HCEC 1CT (cell line): ENCODE measurements around the gene C7orf57.
A peak's percentile ranks its signal among the peaks of the same experiment; 100 is the strongest.

ENCODE experiments used
- DNase-seq: peaks from one replicate; pipeline ENCODE4 v3.0.0-alpha.2; 2017

The C7orf57 gene

DNA sequence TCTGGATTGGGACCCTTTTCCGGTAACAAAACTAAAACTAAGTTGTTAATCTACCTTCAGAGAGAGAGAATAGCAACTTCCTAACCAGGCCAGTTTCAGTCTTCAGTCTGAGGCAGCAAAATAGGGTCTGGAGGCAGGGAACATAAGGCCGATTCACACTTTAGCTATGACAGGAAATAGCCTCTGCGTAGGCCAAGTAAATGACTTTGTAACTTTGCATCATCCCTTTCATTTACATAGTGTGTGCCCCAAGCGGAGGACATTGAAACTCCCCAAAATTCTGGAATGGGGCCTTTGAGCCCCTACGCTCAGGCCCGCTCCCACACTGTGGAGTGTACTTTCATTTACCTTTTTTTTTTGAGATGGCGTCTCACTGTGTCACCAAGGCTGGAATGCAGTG is 52.0 kb downstream of the C7orf57 start:
- peak; percentile 90 for DNase-seq

DNA sequence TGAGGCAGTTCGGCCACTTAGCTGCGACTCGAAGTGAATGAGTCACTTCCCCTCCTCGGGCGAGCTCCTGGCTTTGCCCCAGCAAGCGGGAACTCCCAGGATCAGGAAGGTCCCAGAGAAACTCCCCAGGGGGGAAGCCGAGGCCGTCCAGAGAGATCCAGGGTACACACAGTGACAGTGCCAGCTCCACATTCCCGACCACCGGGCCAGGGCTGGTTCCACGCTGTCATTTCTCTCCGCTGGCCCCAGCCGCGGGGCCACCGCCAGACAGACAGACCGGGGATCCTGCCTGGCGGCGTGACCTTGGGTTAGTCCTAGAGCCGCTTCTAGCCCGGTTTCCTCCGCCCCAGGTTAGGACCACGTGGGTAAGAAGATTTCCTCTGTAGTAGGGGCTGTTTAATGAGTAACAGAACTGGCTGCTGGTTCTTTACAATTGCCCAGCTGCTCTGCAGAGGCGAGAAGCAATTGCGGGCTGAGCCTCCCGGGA is 53.3 kb downstream of the C7orf57 start:
- DNase-seq: peak; percentile 94

DNA sequence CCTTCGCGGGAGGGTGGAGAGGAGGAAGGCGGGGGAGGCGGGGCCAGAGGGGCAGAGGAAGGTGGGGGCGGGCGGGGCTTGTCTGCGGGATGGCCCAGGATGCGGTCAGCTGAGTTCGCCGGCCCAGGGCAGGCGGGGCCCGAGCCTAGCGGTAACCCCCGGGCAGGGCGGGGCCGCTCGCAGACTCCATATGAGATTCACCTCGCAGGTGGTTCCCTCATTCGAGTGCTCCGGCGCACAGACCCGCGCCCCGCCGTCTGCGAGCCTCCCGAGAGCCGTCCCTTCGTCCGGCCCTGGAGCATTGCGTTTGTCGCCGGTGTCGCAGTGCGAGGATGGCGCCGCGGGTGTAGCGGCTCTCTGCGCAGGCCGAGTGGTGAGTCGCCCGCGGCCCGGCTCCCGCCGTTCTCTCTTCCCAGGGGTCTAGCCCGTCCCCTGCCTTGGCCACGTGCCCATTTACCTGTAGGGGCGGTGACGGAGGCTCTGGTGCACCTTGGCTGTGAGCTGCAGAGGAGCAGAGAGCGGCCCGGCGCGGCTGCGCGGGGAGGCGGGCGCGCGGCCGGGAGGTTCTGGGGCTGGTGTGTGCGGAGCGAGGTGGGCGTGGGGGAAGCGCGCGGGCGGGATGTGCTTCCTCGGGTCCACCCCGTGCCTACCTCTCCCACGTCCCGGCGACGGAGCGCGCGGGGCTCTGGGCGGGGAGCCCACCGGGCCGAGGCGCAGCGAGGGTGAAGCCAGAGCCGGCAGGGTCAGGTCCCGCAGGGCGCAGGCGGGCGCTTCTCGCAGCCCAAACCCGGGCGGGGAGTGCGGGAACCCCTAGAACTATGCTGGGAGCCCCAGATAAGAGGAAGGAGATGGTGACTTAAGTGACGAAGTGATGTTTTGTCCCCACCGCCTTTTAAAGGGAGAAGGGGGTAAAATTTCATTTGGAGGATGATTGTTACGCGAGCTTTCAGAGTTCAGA is 54.0 kb downstream of the C7orf57 start, which contains the start of gene UPP1:
UPP1 (plus strand) TSS at position 220 of the 958 bp plus-strand sequence. CDS start 5,519 bp downstream, outside the sequence.
- DNase-seq: peak; percentile 20

DNA sequence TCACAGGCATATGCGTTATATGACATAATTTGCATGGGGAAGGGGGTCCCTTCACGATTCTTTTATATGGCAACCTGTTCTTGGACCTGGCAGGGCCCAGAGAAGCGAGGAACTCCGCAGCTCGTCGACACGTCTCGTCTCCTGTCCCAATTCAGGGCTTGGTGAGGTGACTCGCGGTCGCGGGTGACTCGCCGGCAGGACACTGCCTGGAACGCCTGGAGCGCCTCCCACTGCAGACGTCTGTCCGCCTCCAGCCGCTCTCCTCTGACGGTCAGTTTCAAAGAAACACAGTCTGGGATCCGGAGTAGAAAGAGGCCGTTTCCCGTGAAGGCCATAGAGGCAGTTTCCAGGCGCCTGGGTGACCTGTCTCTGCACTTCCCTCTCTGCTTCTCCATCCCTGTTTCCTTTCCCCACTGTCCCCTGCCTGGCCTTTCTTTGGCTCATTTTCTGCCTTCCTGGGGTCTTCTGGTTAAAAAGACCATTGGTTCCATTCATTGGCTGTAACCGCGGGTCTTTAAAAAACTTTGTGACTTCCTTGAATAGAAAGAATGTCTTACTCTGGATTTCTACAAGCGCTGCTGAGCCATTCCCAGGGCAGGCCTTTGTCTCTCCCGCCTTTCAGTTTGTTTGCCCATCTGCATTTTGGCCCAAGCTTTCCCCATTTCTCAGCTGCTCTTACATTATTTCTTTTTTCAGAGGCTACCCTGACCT is 54.9 kb downstream of the C7orf57 start:
- peak; percentile 65 for DNase-seq

DNA sequence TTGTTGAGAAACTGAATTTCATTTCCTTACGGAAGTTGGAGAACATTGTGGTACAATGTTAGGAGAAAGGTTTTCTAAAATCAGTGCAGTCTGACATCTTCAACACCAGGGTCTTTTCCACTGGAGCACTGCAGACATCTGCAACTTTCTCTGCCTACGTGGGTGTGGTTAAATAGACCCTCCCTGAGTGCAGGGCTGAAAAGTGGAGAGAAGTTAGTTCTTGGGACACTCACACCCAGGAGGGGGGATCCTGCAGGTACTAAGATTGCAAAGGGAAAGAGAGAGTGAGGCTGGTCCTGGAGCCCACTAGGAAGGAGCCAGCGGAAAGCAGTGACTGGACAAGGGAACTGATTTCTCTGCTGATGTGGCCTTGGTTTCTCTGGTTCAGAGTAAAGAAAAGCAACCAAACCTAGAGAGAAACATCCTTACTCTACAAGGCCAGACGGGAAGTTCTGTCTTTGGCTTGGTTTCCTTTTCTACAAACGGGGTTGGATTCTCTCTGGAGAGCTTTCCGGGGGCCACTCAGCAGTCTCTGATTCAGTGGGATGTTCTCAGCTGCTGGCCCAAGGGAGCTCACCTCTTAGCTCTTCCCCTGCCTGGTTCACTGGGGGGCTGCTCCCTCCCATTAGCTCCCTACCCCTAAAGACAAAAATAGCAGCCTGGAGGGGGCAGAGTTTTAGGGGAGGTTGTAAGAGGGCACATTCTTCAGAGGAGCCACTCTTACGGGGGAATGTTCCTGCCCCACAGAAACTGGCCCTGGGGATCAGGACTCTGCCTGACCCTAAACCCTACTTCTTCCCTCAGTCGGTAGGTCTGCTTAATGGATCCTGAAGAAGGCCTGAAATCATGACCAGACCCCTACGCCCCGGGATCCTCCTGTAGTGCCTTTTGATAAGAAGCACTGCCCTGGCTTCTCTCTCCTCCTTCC is 56.4 kb downstream of the C7orf57 start:
- DNase-seq: no peak

DNA sequence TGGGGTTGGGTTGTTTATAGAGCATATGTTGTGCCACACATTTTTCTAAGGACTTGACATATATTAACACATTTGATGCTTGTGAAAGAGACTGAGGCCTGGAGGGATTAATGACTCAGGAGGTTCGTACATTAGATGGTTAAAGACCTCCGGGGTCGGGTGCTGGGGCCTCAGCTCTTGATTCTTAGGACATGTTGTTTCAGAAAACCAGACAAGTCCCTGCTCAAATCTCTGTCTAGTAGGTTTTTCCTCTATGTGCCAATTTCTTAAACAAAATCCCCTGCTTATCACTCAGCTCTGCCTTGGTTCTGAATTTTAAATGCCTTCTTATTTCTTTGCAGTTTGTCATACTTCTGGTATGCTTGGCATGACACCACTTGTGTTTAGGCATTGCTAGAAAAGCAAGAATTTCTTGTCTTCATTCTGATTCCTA is 59.5 kb downstream of the C7orf57 start:
- peak; percentile 73 for DNase-seq

DNA sequence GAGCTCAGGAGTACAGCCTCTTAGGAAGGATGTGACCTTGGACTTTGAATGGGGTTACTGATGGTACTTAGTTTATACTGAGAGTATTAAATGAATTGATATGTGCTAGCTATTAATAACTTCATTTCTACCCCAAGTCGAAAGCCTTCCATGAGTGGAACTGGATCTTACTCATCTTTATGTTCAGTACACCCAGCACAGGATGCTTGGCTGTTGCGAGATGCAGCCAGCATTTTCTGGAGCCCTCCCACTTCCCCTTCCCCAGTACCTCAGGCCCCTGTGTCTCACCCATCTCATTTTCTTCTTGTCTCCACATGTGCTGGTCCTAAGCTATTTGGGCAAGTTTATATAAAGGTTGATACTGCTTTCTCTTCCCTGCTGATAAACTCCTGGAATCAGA is 60.9 kb downstream of the C7orf57 start:
- no peak for DNase-seq

DNA sequence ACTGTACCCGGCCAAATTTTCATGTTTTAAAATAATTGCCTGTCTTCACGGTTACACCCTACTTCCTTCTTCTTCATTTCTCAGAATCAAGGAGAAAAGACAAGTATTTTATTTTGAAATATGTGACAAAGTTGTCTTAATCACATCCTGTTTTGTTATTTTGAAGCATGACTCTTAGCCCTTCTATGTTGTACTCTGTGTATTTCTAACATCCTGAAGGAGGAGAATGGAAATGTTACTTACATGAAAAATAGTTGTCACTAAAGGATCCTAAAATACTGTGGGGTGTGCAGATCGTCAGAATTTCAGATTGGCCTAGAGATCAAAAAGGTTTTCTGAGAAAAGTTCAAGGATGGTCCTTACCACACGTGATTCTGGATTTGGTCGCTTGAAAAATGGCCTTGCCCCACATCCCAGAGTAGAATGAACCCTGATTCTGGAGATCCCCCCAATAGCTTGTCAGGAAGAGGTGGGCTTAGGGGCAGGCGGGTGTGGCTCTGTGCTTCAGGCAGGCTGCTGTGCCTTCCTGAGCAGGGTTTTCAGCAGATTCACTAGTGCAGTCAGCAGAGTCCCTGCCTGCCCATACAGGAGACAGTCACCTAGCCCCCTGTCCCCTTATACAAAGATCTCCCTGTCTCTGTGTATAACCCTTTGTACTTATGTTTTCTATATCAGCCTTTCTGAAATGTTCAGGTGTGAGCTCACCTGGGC is 62.3 kb downstream of the C7orf57 start:
- peak; percentile 67 for DNase-seq

DNA sequence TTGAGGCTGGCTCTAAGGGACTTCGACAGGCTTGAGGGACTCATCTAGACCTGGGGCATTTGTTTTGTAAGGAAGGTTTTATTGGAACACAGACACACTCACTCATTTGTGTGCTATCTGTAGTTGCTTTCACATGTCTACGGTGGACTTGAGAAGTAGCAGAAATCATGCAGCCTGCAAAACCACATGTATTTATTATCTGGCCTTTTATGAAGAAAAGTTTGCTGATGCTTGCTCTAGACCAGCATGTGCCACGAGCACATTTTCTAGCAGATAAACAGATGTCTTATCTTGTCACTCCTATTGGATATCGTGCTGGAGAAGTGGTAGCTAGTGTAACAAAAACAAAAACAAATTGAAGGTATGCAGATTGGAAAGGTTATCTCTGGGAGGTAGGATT is 63.5 kb downstream of the C7orf57 start:
- DNase-seq: no peak

DNA sequence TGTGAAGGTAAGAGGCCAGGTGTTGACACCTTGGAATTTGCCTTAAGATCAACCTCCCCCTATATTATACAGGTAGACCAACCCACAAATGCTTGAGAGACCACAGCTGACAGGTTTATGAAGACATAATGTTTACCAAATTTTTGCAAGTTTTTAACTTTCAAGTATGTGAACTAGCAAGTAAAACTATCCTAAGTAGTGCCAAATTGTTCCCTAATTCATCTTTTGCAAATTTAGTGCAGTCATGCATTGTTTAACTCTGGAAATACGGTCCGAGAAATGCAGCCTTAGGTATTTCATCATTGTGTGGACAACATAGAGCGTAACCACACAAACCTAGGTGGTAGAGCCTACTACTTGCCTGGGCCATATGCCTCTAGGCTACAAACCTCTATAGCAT is 64.4 kb downstream of the C7orf57 start:
- DNase-seq: no peak

DNA sequence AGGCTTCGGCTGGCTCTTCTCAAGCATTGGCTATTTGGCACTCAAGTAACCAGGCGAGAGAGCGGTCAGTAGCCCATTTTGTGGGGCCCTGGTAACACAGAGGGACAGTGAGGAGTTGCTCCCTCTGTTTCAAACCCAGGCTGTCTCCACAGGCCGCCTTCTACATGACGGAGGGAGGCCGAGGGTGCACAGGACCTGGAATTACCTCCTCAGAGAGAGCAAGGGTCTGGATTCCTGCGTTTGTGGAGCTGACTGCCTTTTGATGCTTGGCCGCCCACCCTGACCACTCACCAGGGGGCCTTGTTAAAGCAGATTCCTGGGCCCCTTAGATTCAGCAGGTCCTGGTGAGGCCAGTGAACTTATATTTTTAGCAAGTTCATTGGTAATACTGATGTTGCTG is 66.0 kb downstream of the C7orf57 start:
- DNase-seq: no peak

DNA sequence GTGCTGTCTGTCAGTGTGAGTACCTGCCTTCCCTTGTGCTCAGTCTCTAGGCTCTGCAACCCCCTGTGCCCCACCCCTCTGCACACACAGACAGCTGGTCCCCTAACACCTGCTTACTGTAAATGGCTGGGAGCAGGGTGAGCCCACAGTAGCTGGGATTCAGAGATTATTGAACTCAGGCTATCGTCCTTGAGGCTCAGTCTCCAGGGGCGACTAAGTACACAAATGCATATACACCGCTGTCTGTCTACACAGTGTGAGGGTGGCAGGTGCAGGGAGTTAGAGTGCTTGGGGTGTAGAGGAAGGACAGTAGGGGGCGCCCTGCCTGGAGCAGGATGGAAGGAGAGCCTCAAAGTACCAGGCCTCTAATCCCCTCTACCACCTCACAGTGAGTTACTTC is 66.6 kb downstream of the C7orf57 start:
- no peak for DNase-seq

DNA sequence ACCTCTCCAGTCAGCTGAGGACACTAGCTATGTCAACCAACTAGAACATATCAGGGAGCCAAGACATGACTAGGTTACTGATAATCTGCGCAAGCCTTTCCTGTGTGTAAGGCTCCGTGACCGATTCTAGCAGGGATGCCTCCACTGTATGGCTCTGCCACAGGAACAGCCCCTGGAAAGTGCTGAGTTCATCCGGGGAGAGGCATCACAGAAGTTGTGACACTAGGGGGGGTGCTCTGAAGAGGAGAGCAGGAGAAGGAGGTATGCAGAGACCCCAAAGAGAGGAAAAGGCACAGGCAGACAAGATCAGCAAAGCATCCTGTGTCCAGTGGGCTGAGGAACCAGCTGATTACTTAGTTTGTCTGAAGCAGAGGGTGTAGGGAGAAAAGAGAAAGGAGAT is 67.2 kb downstream of the C7orf57 start:
- DNase-seq: no peak

DNA sequence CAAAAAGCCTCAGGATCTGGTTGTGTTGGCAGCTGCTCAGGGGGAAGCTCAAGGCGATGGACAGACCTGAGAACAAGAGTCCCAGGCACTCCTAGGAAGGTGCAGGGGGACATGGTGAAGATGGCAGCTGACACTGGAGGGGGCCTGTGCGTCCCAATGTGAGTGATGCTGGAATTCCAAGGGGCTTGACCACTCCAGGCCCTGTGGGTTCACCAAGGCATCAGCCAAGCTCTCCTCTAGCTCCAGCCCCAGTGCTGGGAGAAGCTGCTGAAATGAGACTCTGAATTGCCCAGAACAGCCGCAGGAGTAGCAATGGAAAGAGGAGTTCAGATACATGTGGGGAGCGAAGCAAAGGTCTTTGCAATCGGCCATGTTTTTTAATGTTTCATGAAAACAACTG is 69.7 kb downstream of the C7orf57 start:
- DNase-seq: no peak

DNA sequence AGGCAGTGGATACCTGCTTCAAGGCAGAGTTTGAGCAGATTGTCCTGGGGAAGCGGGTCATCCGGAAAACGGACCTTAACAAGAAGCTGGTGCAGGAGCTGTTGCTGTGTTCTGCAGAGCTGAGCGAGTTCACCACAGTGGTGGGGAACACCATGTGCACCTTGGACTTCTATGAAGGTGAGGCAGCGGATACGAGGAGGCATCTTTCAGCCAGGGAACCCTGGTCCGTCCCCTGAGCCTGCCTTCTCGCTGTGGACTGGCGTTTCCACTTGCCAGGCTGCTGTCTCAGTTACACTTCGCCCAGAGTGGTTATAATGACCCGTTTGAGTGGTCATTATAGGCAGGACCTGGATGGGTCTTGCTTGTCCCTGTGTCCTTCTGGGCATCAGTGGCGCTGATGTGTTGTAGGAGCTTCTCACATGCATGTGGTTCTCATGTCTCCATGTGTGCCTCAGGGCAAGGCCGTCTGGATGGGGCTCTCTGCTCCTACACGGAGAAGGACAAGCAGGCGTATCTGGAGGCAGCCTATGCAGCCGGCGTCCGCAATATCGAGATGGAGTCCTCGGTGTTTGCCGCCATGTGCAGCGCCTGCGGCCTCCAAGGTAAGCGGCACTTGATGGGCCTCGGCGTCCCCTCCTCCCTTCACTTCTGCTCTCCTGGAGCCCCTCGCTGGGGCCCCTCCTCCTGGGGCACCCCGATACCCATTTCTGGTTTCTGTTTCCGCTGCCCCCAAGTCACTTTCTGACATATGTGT is 71.7 kb downstream of the C7orf57 start:
- DNase-seq: no peak

DNA sequence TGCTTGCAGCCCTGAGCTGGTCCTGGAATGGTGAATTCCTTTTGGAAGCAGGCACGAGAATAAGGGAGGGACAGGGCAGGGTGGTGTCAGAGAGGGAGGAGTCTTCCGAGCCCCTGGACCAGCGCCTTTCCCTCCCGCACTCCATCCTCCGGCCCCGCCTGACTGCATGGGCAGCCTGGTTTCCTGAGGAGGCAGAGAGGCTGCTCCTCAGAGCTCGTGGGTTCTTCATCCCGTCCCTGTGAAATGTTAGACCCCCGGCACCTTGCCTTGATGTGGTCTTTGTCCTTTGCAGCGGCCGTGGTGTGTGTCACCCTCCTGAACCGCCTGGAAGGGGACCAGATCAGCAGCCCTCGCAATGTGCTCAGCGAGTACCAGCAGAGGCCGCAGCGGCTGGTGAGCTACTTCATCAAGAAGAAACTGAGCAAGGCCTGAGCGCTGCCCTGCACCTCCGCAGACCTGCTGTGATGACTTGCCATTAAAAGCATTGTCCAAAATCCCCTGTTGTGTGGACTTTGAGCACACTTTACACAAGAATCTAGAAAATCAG is 72.7 kb downstream of the C7orf57 start:
- no peak for DNase-seq

DNA sequence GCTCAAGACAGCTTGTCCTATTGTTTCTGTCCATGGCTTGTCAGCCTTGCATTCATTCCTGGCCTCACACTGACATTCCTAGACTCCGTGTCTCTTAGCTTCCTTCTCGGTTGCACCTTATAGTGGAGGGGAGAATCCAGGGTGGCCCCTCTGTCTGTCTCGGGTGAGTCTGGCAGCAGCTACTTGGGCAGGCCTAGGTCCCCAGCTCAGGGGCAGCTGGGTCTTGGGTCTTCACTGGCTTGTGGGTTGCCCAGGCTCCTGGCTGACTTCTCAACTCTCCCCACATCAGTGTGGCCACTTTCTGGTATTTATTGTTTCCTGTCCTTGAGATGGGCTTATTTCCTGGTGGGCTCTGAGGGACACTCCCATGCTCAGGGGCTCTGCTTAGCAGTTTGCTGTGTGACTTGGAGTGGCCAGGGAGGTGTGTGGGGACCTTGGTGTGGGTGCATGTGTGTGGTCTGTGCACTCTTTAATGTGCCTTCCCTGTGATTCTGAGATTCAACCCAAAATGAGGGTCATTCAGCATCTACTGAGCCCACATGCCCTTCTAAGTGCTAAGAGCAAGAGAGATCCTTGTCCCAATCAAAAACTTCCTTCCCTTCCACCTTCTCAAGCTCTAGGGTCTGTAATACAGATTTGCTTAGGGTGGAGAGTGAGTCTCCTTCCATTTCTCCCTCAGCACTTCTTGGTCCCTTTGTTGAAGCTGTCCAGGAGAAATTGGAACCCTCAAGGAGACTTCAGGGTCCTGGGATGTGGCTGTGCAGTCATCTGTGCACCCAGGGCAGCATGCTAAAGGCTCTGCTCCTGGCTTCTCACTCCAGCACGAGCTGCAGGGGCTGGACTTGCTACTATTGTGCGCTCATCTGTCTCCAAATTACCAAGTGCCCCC is 73.9 kb downstream of the C7orf57 start:
- no peak for DNase-seq

DNA sequence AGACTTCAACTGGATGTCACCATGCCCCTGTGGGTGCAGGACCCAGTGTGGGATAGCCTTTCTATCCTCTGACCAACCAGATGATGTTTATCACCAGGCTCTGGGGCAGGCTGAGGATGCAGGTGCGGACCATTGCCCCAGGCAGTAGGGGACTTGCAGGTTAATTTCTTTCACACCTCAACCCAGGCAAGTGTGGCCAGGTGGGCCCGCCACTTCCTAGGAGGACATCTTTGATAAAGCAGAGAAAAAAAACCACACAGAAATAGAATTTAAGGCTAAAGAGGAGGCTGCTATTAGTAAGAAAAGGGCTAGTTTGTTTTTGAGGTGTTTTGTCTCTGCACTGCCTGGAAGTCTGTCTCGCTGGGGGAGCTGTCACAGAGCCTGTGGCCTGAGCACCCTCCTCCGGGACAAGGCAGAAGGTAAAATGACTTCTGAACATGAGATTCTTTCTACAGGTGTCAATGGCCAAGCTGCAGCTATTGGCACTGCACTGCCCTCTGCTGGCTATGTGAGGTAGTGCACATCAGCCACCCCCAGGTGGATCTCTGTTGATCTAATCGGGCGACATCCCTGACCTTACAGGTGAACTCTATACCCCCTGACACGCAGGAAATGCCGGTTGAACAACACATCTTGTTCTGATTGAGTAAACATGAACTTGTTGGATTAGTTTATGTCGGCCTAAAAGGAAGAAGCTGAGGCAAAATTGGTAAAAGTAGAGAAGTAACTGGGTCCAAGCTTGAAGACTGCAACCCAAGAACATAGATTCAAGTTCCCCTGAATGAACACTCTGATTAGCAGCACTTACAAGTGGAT is 74.7 kb downstream of the C7orf57 start:
- DNase-seq: peak; percentile 9

DNA sequence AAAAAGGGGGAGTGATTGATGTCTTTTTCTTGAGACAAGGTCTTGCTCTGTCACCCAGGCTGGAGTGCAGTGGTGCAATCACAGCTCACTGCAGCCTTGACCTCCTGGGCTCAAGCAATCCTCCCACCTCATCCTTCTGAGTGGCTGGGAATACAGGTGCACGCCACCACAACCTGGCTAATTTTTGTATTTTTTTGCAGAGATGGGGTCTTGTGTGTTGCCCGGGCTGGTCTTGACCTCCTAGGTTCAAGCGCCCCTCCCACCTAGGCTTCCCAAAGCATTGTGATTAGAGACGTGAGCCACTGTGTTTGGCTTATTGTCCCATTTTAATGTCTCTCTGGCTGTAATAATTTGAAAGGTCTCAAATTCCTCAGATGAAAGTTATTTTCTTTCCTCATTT is 75.5 kb downstream of the C7orf57 start:
- no peak for DNase-seq
